ENCODE data around the gene TJP3. TPM values are rescaled to one million over a fixed set of nuclear protein-coding genes. Genes with fewer than 3 reads are reported as not detected.
A peak's percentile ranks its signal among the peaks of the same experiment; 100 is the strongest.

Gene TJP3
- total and polyA plus RNA-seq, 8 donors, result 31.9 to 204 (median 94.1) TPM

DNA sequence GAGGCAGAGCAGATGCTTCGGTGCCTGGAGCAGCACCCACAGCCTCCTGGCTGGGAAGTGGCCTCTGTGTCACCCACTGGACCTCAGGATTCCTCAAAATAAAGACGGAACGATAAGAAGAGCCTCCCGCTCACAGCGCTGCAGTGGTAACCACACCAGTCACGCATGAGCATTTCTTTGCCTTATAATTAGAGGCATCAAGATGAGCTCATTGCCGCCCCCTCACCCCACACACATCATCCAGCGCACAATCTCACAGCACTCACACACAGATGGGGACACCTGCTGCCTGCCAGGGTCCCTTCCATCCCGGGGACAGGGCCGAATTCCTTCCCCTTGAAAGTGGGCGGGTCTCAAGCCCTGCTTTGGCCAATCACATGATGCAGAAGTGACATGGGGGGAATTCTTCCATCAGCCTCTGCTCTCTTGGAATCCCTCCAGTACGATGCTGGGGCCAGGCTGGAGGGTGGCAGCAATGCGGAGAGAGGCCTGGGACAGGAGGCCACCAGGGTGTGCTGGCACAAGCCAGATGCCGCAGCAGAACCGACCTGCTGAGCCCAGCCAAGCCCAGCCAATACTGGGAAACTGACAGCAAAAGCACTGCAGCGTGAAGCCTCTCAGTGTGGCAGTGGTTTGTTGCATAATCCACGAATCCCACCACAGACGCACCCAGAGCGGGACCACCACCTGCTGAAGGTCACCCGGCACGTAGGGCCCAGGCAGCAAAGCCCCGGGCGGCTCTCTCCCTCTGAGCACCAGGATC, 23.9 kb upstream of the TJP3 start:
- TF ChIP-seq POLR2AphosphoS5 (IDR thresholded peaks at IDR 0.05) (no peak), CTCF (IDR thresholded peaks at IDR 0.05) (no peak), EP300 (IDR thresholded peaks at IDR 0.05) (no peak), POLR2A (IDR thresholded peaks at IDR 0.05) (no peak)
- peaks cover 7 to 24% (median 14%) of the 10 kb centered on the region in 4 donors for H3K36me3 ChIP-seq
- H3K9me3 ChIP-seq, result peaks cover 0 to 8% (median 5%) of the 10 kb centered on the region in 4 donors
- H3K4me1 ChIP-seq, result peaks cover 19 to 50% (median 33%) of the 10 kb centered on the region in 4 donors
- peak overlapping the region in 2 of 5 donors; percentile 10 to 30 for H3K27ac ChIP-seq
- no peaks in the 10 kb centered on the region for H3K27me3 ChIP-seq
- intact Hi-C loops (cut with DNase I; ENCODE audit: low total_unique reads), result no loop called here
- H3K4me3 ChIP-seq, result no peak overlapping the region
- no peak for DNase-seq
- WGBS, 5 donors, result 89 to 92% (median 91%) methylated on average over 16 to 23 of the region's 23 CpGs

- 82 to 92% (median 86%) methylated on average over 8 of the region's 8 CpGs for WGBS, 5 donors
- no peak overlapping the region for H3K4me3 ChIP-seq
- intact Hi-C loops (cut with DNase I; ENCODE audit: low total_unique reads), result no loop called here
- no peak for TF ChIP-seq POLR2AphosphoS5 (IDR thresholded peaks at IDR 0.05)
- TF ChIP-seq CTCF (IDR thresholded peaks at IDR 0.05), result no peak
- TF ChIP-seq POLR2A (IDR thresholded peaks at IDR 0.05), result no peak
- no peak for TF ChIP-seq EP300 (IDR thresholded peaks at IDR 0.05)
- no peaks in the 10 kb centered on the region for H3K27me3 ChIP-seq
- peaks cover 0 to 8% (median 5%) of the 10 kb centered on the region in 4 donors for H3K9me3 ChIP-seq
- H3K4me1 ChIP-seq, result peaks cover 19 to 51% (median 33%) of the 10 kb centered on the region in 4 donors
- H3K27ac ChIP-seq, result no peak overlapping the region
- H3K36me3 ChIP-seq, result peaks cover 7 to 18% (median 9%) of the 10 kb centered on the region in 4 donors
- DNase-seq, result no peak
These were observed 23.3 kb upstream of the TJP3 start for GRCh38 chr19:3684817-3685410.

DNA sequence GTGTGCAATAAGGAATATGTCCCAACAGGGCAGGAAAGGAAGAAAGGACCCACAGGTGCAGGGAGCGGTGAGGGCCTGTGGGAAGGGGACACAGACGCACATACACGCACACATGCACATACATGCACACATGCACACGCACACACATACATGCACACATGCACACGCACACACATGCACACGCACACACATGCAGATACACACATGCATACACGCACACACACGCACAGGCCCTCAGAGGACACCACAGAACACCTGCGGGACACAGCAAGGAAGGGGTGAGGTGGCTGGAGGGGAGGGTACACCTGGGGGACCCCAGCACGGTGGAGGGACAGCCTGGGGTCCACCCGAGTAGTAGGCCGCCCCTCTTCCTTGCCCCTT, 20.8 kb upstream of the TJP3 start:
- 66 to 73% (median 71%) methylated on average over 10 to 12 of the region's 12 CpGs for WGBS, 5 donors
- DNase-seq, result no peak
- no peaks in the 10 kb centered on the region for H3K27me3 ChIP-seq
- intact Hi-C loops (cut with DNase I; ENCODE audit: low total_unique reads), result no loop called here
- peak overlapping the region; percentile 11 to 43 (median 30) for H3K4me3 ChIP-seq
- peak overlapping the region in 4 of 5 donors; percentile 21 to 50 (median 30) for H3K27ac ChIP-seq
- peaks cover 19 to 56% (median 31%) of the 10 kb centered on the region in 4 donors for H3K4me1 ChIP-seq
- peaks cover 7 to 21% (median 14%) of the 10 kb centered on the region in 4 donors for H3K36me3 ChIP-seq
- peaks cover 0 to 8% (median 5%) of the 10 kb centered on the region in 4 donors for H3K9me3 ChIP-seq
- no peak for TF ChIP-seq CTCF (IDR thresholded peaks at IDR 0.05)
- no peak for TF ChIP-seq EP300 (IDR thresholded peaks at IDR 0.05)
- no peak for TF ChIP-seq POLR2AphosphoS5 (IDR thresholded peaks at IDR 0.05)
- TF ChIP-seq POLR2A (IDR thresholded peaks at IDR 0.05), result no peak

DNA sequence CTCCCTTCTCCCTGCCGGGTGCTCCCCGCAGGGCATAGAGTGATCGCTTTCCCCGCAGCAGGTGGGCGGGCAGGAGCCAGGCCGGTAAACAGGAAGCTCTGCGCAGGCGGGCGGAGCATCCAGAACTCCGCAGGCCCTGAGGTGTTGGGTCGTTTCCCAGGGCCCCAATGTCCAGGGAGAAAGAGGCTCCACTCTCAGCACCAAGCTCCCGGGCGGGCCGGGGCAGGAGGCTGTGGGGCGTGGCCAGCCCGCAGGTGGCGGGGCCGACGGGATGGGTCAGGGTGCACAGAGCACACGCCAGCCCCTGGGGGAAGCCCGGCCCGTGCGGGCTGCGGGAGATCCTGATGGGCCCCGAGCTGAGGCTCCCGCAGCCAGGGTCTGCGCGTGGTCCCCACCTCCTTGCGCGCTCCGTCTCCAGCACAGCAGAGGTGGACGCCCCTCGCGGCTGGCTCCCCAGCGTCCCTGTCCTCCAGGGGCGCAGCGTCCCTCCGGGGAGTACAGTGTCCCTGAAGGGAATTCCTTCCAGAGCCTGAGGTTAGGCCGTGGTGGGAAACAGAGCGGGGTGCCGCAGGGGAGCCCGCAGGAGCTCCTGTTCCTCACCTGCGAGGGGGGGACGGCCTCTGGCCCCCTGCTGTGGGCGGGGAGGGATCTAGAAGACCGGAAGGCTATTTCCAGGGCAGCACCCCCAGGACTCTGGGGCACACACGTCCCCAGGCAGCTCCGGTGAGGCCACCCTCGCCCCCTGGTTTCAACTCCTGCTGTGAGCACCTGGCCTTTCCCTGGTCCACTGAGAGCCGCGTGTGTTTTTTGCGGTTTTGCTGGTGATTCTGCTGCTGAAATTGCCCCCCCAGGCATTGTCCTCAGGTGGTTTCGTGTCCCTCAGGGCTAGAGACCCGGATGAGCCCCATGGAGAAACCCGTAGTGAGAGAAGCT, 20.1 kb upstream of the TJP3 start:
- Histone ChIP-seq H3K9me3 (peaks cover 0 to 8% (median 5%) of the 10 kb centered on the region in 4 donors), H3K27me3 (no peaks in the 10 kb centered on the region), H3K4me1 (peaks cover 21 to 51% (median 33%) of the 10 kb centered on the region in 4 donors), H3K4me3 (peak overlapping the region; percentile 11 to 43 (median 30)), H3K36me3 (peaks cover 7 to 21% (median 14%) of the 10 kb centered on the region in 4 donors), H3K27ac (peak overlapping the region in 4 of 5 donors; percentile 21 to 50 (median 30))
- TF ChIP-seq POLR2AphosphoS5 (IDR thresholded peaks at IDR 0.05) (no peak), CTCF (IDR thresholded peaks at IDR 0.05) (no peak), POLR2A (IDR thresholded peaks at IDR 0.05) (no peak), EP300 (IDR thresholded peaks at IDR 0.05) (no peak)
- intact Hi-C loops (cut with DNase I; ENCODE audit: low total_unique reads), result no loop called here
- peak; percentile 67 to 68 for DNase-seq
- WGBS, 5 donors, result 22 to 45% (median 38%) methylated on average over 19 to 55 of the region's 55 CpGs
